HG03103 (cell line): ENCODE data around the gene GLRA1.
"Not testable (repeated sequence)": the region's sequence is repeated elsewhere in the genome, so short reads cannot be mapped to it uniquely, and the experiment has no call there.

Experiments used
- ATAC-seq: cut with Tn5 transposase; IDR thresholded peaks from one replicate; pipeline ENCODE4 v1.9.1; 2021; ENCODE audit warnings: low read depth; ENCODE audit not compliant: unreplicated experiment

Gene GLRA1

DNA sequence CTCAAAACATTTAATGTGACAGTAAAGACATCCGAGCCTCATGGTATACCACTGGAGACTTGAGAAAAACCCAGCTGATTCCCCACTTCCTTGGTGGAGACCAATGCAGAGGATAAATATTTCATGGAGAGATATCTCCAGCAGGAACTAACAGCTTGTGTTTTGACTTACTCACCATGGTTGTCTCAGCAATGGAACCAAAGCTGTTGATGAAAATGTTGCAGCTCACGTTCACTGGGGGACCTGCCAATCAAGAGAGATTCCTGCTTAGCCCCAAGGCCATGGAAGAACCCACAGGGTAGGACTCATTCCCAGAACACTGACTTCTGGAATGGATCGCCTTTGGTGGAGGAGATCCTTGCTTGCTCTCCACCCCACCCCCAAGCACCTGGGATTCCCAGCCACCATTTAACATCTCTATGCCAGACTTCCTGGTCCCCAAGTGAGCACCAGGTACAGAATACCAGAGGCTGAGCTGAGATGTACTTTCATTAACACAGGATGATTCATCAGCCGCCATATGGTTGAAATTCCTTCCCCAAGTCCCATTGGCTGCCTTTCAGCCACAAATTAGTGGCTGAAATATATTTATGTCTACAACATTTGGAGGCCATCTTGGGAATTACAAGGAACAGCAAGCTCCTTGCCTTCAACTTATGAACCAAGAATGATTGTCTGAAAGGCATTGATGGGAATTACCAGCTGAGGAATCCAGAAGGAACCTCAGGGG, 37.9 kb downstream of the GLRA1 start:
- no peak for ATAC-seq

DNA sequence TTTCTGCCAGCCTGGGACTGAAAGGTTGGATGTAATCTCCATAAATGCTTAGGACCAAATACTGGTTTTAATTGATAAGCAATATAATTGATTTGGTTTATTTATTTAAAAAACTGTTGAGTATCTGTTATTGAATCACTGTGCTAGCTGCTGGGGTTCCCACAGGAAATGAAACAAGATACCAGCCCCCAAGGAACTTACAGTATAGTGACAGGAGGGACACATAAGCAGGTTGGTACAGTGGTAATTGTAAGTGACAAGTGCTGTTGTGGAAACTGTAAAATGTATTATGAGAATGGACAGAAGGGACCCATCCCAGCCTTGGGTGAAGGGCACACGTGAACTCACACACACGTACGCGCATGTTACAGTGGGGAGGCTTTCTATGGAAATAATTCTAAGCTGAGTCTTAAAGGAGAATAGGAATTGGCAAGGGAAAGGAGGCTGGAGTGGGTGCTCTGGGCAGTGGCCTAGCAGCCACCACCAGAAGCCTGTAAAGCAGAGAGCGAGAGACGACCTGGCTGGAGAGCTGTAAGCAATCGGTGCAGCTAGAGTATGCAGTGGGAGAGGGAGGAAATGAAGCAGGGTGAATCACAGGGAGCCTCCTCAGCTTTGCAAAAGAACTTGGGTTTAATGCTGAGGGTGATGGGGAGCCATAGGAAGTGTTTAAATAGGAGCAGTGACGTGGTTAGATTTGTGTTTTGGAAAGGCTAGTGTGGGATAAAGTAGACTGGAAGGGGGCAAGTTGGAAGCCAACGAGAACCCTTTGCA, 39.3 kb downstream of the GLRA1 start:
- ATAC-seq, result no peak

DNA sequence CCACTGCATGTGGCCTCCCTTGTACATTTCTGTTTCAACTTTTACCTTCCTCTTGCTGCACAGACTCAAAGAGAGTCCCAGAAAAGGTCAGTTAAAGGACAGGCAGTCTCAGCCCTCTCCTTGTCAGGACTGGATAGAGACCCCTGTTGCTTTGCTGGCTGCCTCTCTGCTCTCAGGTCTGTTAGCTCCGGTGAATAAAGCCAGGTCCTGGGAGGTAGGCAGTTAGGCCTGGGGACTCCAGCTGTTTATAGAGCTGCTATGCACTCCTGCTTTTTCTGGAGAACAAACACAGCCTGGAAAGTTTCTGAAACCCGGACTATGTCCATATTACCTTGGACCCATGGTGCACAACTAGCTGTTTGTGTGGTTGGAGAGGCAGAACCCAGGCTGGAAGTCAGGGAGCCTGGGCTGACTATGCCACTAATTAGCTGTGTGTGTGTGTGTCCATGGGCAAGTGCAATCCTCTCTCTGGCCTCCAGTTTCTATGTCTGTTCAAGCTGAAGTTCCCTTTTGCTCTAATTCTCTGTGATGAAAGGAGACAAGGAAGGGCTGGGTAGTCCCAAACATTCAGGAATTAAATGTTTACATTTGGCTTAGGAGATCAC, 42.9 kb downstream of the GLRA1 start:
- ATAC-seq, result no peak

- ATAC-seq, result no peak
These were observed 44.3 kb downstream of the GLRA1 start for GRCh38 chr5:151880324-151880723.

- no peak for ATAC-seq
These were observed 51.0 kb downstream of the GLRA1 start for GRCh38 chr5:151873701-151874100.

- no peak for ATAC-seq
These were observed 52.0 kb downstream of the GLRA1 start for GRCh38 chr5:151872701-151873100.

DNA sequence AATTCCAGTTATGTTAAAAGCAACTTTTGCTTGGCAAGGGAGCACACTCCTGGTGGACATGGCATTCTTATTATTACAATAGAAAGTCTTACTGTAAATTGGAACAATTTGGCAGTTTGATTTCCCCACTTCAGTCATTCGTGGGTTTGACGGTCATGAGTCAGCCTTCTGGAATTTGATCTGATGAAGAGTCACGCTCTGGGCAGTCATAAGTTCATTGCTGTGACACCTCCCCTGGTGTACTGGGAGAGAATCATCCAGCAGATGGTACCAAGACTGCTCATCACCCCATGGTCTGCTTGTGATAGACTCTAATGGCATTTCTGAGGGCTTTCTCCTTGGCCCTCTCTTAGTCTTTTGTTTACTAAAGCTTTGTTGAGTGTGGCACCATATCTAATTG, 53.8 kb downstream of the GLRA1 start:
- ATAC-seq, result no peak

GRCh38 chr5:151870271-151870670, 54.4 kb downstream of the GLRA1 start:
- no peak for ATAC-seq

DNA sequence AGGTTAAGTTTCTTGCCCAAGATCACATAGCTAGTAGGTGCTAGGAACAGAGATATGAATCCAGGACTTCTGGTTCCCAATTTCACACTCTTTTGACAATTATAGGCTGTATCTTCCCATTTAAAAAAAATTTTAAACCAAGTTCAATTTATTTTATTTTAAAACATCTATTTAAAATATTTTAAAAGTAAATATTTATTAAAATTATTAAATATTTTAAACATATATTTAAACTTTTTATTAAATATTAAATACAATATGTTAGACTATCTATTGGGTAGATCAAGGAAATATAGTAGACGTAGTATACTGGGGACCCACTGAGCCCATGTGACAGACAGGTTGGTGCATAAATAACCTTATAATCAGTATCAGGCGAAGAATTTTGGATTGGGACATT, 54.8 kb downstream of the GLRA1 start:
- no peak for ATAC-seq

GRCh38 chr5:151868451-151868850, 56.2 kb downstream of the GLRA1 start:
- no peak for ATAC-seq

GRCh38 chr5:151864061-151864748, 60.4 kb downstream of the GLRA1 start:
- ATAC-seq, result no peak

DNA sequence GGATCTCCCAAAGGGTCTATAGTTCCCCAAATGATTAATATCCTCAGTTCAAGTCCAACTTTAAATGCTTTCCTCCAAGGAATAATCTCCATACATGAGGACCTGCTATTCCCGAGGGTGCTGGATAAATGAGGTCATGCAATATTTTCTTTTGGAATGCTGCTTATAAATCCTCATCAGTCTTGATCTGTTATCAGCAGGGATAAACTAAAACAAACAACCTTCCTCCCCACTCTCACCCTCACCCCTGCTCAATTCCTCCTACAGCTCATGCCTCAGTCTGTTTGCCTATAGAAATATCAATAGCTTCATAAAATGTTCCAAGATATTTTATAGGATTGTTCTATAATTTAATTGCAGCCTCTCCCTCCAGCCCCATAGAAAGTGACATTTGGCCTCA, 61.1 kb downstream of the GLRA1 start:
- ATAC-seq, result no peak

DNA sequence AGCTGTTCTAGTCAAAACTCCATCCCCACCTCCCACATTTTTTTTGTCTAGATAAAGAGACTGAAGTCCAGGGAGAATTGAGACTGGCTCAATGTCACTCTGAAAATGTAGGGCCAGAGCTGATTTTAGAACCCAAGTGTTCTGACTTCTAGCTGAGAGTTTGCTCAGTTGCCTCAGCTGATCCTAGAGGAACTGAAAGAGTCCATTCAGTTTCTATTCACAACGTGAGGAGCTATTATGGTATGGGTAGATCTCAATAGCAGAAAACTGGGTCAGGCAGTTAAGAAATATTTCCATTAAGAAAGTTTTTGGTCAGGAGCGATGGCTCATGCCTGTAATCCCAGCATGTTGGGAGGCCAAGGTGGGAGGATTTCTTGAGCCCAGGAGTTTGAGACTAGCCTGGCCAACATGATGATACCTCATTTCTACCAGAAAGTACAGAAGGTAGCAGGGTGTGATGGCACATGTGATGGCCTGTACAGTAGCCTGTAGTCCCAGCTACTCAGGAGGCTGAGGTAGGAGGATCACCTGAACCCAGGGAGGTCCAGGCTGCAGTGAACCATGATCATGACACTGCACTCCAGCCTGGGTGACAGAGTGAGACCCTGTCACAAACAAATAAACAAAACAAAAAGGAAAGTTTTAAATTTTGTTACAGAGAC, 61.7 kb downstream of the GLRA1 start:
- peak; percentile 89 for ATAC-seq

GRCh38 chr5:151860867-151861266, 63.8 kb downstream of the GLRA1 start:
- ATAC-seq, result not testable (repeated sequence)

- no peak for ATAC-seq
These were observed 67.8 kb downstream of the GLRA1 start for GRCh38 chr5:151856861-151857260.

- ATAC-seq, result no peak
These were observed 69.0 kb downstream of the GLRA1 start for GRCh38 chr5:151855701-151856100.

- ATAC-seq, result no peak
These were observed 76.8 kb downstream of the GLRA1 start for GRCh38 chr5:151847871-151848270.

GRCh38 chr5:151846765-151847164, 77.9 kb downstream of the GLRA1 start:
- no peak for ATAC-seq

- not testable (repeated sequence) for ATAC-seq
These were observed 91.8 kb downstream of the GLRA1 start for GRCh38 chr5:151832843-151833242.

GRCh38 chr5:151829370-151829769, 95.3 kb downstream of the GLRA1 start:
- no peak for ATAC-seq

DNA sequence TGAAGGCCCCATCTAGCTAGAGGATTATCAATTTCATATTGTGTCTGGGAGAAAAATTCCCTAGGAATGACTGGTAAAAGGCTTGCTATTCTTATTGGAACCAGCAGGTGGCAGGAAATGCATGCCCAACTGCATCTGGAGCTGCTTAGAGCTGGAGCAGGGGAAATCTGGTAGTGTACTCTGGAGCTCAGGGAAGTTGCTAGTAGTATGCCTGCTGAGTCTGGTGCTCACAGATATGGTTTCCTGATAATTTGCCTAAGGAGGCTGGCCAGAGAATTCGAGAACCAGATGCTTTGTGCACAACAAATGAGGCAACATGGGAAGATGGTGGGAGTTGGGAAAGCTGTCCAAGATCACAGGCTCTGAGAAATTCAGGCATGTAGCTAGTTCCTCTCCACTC, 99.2 kb downstream of the GLRA1 start:
- ATAC-seq, result peak; percentile 46
